Mammary epithelial cell (primary cell): ENCODE data around the gene CDH12.

Experiments used
- CTCF ChIP-seq, 2 donors: IDR thresholded peaks in 1 of 2; conservative IDR thresholded peaks in 1 of 2; 2 replicates each; pipeline ENCODE4 v1.5.1; 2011 to 2012; ENCODE audit warnings: inconsistent platforms in 2 of 2, low read length in 2 of 2, mild to moderate bottlenecking in 2 of 2, control low read depth in 1 of 2, low read depth in 1 of 2; ENCODE audit not compliant: insufficient read depth in 1 of 2; ENCODE audit errors: extremely low read depth in 1 of 2
- EZH2 ChIP-seq: IDR thresholded peaks from 2 replicates; pipeline ENCODE4 v1.6.1; 2012; ENCODE audit warnings: low read length, inconsistent platforms, borderline replicate concordance

GRCh38 chr5:22644859-22645258, 208.3 kb downstream of the CDH12 start:
- TF ChIP-seq CTCF (conservative IDR thresholded peaks at IDR 0.05 in 1 of 2, IDR thresholded peaks at IDR 0.05 in 1 of 2; ENCODE audit: extremely low read depth in 1 of 2, insufficient read depth in 1 of 2, low read depth in 1 of 2, low read length in 2 of 2) (no peak), EZH2 (no peak)
